NCI-H460 (cell line): ENCODE data around the gene COG8. TPM values are rescaled to one million over a fixed set of nuclear protein-coding genes. Genes with fewer than 3 reads are reported as not detected.
"Not testable (repeated sequence)": the region's sequence is repeated elsewhere in the genome, so short reads cannot be mapped to it uniquely, and the experiment has no call there.

Source experiments
- DNase-seq: peaks from one replicate; pipeline ENCODE4 v3.0.0-alpha.2; 2016; ENCODE audit warnings: low read depth; ENCODE audit errors: extremely low read depth
- polyA plus RNA-seq: library from polyadenylated mRNA; depleted of rRNA; stranded (reverse); fragments of >200 nt; gene quantifications from 2 replicates; pipeline ENCODE4 v1.2.3, GENCODE V29; 2014; cell fraction: nucleus; rRNA removed
- total RNA-seq: library from RNA; depleted of rRNA; stranded (reverse); fragments of >200 nt; shearing (Covaris generic); gene quantifications from 2 replicates; pipeline ENCODE4 v1.2.3, GENCODE V29; 2014; rRNA removed

The COG8 gene
- 28.2 and 30.4 TPM in 2 replicates for total RNA-seq
- 34.8 and 36.8 TPM in 2 replicates for polyA plus RNA-seq

DNA sequence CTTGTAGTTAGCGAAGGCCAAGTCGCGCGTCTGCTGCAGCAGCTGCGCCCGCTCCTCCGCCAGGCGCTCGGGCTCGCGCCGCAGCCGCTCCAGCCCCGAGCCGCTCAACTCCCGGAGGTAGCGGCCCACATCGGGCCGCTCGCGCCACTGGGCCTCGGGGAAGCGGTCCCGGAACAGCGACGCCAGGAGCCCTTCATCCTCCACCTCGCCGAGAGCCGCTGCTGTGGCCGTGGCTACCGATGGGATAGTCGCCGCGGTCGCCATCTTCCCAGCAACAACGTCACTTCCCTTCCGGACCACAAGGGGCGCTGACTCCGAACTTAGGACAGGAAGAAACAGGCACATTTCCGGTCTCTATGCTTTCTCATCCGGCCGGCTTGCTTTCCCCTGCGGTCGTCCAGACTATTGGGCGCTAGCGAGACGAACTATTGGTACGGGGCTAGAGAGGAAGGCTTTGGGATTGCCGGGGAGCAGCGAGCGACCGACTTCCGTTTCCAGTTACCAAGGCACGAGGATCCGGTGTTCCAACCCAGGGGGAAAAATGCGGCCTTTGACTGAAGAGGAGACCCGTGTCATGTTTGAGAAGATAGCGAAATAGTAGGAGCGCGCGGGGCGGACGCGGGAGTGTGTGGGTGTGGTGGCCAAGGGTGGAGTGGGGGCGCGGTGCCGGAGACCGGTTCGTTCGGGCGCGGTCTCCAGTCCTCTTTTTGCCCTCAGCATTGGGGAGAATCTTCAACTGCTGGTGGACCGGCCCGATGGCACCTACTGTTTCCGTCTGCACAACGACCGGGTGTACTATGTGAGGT is at the start of gene COG8, which contains the start of gene NIP7:
Gene COG8 (minus strand): TSS at position 276 of the 806 bp plus-strand sequence. CDS start 12 bp downstream, at position 264.
Gene NIP7 (plus strand): TSS at position 484 of the 806 bp plus-strand sequence. CDS start 58 bp downstream, at position 542.
- peak; percentile 95 for DNase-seq

DNA sequence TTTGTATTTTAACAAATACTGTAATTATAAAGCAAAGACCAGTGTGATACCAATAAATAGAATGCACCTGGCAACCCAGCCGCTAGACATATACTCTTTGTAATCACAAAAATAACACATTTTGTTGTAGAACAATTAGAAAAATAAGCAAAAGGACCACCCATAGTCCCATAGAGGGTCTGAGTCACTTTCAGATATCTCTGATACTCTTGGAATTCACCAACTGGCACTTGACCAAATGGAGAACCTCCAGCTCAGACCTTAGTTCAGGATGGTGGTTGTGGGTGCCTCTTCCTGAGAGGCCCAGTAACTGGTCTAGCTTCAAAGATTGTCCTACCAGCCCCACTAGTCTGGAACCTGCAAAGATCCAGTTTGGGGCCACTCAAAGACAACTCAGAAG is 47.2 kb upstream of the COG8 start:
- no peak for DNase-seq

DNA sequence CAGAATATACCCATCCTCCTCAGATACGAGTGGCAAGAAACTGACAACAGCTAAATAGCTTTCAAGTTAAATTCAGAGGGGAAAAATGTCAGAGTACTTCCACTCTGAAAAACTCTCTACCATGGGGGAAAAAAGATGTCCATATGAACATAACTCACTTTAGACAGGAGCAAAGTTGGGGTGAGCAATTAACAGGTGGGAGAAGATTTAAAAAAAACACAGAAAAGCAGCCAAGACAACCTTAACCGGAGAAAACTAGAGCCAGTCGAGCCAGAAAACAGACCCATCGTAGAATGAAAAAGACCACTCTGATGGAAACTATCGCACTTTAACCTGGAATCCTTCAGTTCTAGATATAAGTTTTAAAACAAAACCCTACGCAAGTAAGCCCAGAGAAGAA is 45.6 kb upstream of the COG8 start:
- DNase-seq, result no peak

DNA sequence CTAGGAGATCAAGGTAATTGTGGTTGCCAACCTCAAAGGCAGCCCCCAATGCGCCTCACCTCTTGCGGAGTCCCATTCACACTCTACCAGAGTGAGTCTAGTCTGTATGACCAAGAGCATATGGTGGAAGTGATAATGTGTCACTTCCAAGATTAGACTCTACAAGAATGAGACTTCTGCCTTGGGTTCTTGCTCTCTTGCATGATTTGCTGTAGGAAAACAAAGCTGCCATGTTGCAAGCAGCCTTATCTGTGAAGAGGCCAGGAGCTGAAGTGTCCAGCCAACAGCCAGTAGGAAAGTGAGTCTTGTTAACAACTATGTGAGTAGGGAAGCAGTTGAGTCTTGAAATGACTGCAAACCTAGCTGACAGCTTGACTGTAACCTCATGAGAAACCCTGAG is 43.1 kb upstream of the COG8 start:
- no peak for DNase-seq

- DNase-seq, result no peak
These were observed 41.9 kb upstream of the COG8 start for GRCh38 chr16:69381231-69381630.

- DNase-seq, result no peak
These were observed 39.4 kb upstream of the COG8 start for GRCh38 chr16:69378760-69379159.

GRCh38 chr16:69378036-69378435 is 38.7 kb upstream of the COG8 start:
- no peak for DNase-seq

DNA sequence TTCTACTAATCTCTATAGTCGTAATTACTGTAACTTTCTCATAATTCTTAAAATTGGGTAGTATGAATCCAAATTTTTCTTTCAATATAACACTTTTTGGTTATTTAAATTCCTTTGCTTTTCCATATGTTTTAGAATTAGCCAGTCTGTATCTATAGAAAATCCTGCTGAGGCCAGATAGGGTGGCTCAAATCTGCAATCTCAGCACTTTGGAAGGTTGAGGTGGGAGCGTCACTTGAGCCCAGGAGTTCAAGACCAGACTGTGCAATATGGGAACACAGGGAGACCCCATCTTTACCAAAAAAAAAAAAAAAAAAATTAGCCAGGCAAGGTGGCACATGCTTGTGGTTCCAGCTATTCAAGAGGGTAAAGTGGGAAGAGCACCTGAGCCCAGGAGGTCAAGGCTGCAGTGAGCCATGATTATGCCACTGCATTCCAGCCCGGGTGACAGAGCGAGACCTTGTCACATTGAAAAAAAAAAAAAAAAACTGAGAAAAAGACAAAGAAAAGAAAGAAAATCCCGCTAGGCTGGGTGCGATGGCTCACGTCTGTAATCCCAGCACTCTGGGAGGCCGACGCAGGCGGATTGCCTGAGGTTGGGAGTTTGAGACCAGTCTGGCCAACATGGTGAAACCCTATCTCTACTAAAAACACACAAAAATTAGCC is 37.2 kb upstream of the COG8 start:
- DNase-seq, result no peak

DNA sequence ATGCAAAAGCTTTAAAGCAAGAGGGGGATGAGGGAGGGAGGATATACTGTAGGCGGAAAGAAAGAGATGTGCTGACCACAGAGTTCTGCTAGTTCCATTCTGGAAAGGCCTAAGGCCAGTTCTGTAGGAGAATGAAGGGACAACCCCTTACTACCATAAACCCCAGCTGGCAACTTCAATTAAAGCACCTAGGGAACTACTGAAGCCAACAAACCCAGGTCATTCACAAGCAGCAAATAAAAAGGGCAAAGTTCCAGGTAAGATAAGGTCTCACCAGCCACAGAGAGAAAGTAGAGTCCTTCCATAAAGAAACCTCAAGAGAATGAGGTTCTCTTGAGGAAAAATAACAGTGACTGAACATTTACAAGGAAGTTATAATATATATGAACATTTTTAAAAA is 33.7 kb upstream of the COG8 start:
- DNase-seq, result no peak

DNA sequence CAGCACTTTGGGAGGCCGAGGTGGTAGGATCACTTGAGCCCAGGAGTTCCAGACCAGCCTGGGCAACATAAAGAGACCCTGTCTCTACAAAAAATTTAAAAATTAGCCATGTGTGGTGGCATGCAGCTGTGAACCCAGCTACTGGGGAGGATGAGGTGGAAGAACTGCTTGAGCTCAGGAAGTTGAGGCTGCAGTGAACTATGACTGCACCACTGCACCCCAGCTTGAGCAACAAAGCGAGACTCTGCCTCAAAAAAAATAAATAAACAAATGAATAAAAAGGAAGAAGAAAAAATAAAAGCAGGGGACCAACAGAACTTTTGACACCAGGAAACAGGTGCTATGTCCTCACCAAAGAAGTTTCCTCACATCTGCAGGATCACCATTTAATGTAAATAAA is 32.2 kb upstream of the COG8 start:
- DNase-seq, result no peak

DNA sequence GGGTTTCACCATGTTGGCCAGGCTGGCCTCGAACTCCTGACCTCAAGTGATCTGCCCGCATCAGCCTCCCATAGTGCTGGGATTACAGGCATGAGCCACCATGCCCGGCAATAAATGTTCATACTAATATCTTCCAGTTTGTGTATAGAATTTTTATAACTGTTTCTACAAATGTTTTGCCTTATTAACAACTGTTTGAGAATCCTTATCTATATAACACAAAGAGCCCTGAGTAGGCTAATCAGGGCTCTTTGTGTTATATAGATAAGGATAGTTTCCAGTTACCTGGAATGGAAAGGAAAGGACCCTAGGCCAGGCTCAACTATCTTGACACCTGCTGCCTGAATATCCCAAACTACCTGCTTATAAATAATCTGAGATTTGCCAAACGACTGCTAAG is 29.5 kb upstream of the COG8 start:
- no peak for DNase-seq

GRCh38 chr16:69367980-69368379 is 28.6 kb upstream of the COG8 start:
- no peak for DNase-seq

DNA sequence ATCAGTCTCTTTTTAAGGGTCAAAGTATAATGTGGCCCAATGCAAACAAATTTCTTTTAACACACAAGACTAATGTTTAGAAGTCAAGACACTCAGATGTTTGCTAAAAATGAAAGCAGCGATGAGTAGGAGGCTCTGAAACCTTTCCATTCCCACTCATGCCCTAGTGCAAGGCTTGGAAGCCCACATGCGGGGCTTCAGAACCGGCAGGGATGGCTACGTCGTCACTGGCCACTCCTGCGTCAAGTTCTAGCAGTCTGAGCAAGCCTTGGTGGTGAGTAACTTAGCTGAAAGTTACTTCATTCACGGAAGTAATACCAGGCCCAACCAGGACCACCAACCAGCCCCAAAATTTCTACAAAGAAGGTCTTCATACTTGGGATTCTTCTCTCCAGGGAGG is 27.1 kb upstream of the COG8 start:
- no peak for DNase-seq

DNA sequence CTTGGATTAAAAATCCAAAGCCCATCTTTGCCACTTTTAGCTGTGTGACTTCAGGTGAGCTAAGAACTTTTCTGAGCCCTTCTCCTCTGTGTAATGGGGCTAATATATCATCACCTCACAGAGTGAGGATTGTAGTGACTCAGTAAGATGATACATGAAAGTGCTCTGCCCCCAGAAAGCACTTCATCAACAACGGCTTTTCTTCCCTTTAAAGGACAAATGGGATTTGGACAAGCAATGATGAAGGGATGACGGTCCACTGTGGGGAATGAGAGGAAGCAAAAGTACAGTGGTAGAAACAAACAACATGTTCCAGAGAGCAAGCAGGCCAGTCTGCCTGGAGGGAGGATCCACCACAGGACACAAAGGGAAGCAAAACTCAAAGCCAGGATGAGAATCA is 26.5 kb upstream of the COG8 start:
- no peak for DNase-seq

- no peak for DNase-seq
These were observed 24.7 kb upstream of the COG8 start for GRCh38 chr16:69364088-69364487.

GRCh38 chr16:69363281-69363717 is 23.9 kb upstream of the COG8 start:
- no peak for DNase-seq

- DNase-seq, result not testable (repeated sequence)
These were observed 20.7 kb upstream of the COG8 start for GRCh38 chr16:69360070-69360469.

- DNase-seq, result no peak
These were observed 12.1 kb upstream of the COG8 start, which contains the start of gene TMED6 for GRCh38 chr16:69351309-69352027. Gene TMED6, minus strand, starts transcription at chr16:69351786. Its CDS starts 33 bp downstream, at chr16:69351753.

DNA sequence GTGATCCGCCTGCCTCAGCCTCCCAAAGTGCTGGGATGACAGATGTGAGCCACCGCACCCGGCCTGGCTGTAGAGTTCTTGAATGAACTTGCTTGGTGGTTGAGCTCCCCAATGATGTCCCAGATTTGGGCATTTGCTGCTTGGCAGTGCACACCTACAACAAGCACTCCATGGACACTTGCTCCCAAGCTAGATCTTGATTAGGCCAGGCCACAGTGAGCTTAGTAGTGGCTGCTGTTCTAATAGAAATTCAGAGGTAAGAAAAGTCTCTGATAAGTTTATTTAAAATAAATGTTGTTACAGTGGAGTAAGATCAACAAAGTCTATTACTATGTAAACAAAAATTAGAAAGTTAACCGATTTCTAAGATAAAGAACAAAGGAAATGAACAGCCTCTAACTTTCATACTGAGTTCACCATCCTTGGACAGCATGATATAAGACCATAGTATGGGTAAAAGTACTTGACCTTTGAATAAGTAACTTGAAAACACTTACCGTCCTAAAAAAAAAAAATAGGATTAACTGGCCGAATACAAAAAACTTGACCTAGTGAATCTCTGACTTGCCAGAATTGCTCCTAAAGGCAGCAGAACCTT is 11.3 kb upstream of the COG8 start:
- DNase-seq, result no peak

- DNase-seq, result no peak
These were observed 10.2 kb upstream of the COG8 start for GRCh38 chr16:69349536-69349935.

DNA sequence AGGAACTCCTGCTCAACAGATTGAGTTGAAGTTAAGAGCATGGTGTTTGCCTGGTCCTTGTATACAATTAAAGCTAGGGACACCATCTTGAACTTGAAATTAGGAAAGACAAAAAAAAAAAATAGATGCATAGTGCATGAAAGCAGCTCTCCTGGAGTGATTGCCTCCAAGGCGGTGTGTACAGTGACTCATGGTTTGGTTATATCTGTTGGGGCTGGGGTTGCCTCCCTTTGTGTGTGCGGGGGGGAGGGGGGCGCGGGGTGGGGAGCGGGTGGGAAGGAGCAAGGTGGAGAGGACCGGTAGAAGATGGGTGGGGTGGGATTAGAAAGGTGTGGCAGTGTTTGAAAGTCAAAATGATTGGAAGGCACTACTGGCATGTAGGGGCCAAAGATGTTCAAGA is 8.9 kb upstream of the COG8 start:
- DNase-seq, result no peak
